ENCODE results near the gene UBE2L3.

Gene UBE2L3

GRCh38 chr22:21652547-21653545 is 85.3 kb downstream of the UBE2L3 start:
- no peak for DNase-seq (ENCODE audit: low read depth in 1 of 2, low spot score in 1 of 2)
- in situ Hi-C loops (cut with HindIII; ENCODE audit: low pct_unique_long_range_greater_than_20kb, low sequenced_read_pairs), result no loop called here
- TF ChIP-seq JUND (IDR thresholded peaks at IDR 0.05; ENCODE audit: low read depth), result no peak

- in situ Hi-C loops (cut with HindIII; ENCODE audit: low pct_unique_long_range_greater_than_20kb, low sequenced_read_pairs), result no loop called here
- TF ChIP-seq JUND (IDR thresholded peaks at IDR 0.05; ENCODE audit: low read depth), result no peak
- DNase-seq (ENCODE audit: low read depth in 1 of 2, low spot score in 1 of 2), result peak in 1 of 2 experiments; percentile 81
These were observed 89.5 kb downstream of the UBE2L3 start for GRCh38 chr22:21657020-21657359.

- DNase-seq (ENCODE audit: low read depth in 1 of 2, low spot score in 1 of 2), result peak; percentile 89 to 92
- no peak for TF ChIP-seq JUND (IDR thresholded peaks at IDR 0.05; ENCODE audit: low read depth)
- in situ Hi-C loops (cut with HindIII; ENCODE audit: low pct_unique_long_range_greater_than_20kb, low sequenced_read_pairs), result no loop called here
These were observed 90.0 kb downstream of the UBE2L3 start for GRCh38 chr22:21657360-21658032.

GRCh38 chr22:21659864-21660525 is 92.5 kb downstream of the UBE2L3 start:
- in situ Hi-C loops (cut with HindIII; ENCODE audit: low pct_unique_long_range_greater_than_20kb, low sequenced_read_pairs), result no loop called here
- no peak for TF ChIP-seq JUND (IDR thresholded peaks at IDR 0.05; ENCODE audit: low read depth)

GRCh38 chr22:21660904-21661303 is 93.4 kb downstream of the UBE2L3 start:
- no peak for DNase-seq (ENCODE audit: low read depth in 1 of 2, low spot score in 1 of 2)
- in situ Hi-C loops (cut with HindIII; ENCODE audit: low pct_unique_long_range_greater_than_20kb, low sequenced_read_pairs), result no loop called here
- no peak for TF ChIP-seq JUND (IDR thresholded peaks at IDR 0.05; ENCODE audit: low read depth)

More at GRCh38 chr22:21659864-21660525, 92.5 kb downstream of the UBE2L3 start:
- DNase-seq (ENCODE audit: low read depth in 1 of 2, low spot score in 1 of 2), result no peak

- in situ Hi-C loops (cut with HindIII; ENCODE audit: low pct_unique_long_range_greater_than_20kb, low sequenced_read_pairs), result no loop called here
- DNase-seq (ENCODE audit: low read depth in 1 of 2, low spot score in 1 of 2), result no peak
- TF ChIP-seq JUND (IDR thresholded peaks at IDR 0.05; ENCODE audit: low read depth), result no peak
These were observed 94.5 kb downstream of the UBE2L3 start for GRCh38 chr22:21661991-21662390.

- TF ChIP-seq JUND (IDR thresholded peaks at IDR 0.05; ENCODE audit: low read depth), result no peak
- DNase-seq (ENCODE audit: low read depth in 1 of 2, low spot score in 1 of 2), result no peak
- in situ Hi-C loops (cut with HindIII; ENCODE audit: low pct_unique_long_range_greater_than_20kb, low sequenced_read_pairs), result no loop called here
These were observed 96.2 kb downstream of the UBE2L3 start for GRCh38 chr22:21663738-21664137.

GRCh38 chr22:21665047-21665851 is 97.7 kb downstream of the UBE2L3 start:
- TF ChIP-seq JUND (IDR thresholded peaks at IDR 0.05; ENCODE audit: low read depth), result no peak
- DNase-seq (ENCODE audit: low read depth in 1 of 2, low spot score in 1 of 2), result no peak
- in situ Hi-C loops (cut with HindIII; ENCODE audit: low pct_unique_long_range_greater_than_20kb, low sequenced_read_pairs), result no loop called here

- no peak for DNase-seq (ENCODE audit: low read depth in 1 of 2, low spot score in 1 of 2)
- no peak for TF ChIP-seq JUND (IDR thresholded peaks at IDR 0.05; ENCODE audit: low read depth)
- in situ Hi-C loops (cut with HindIII; ENCODE audit: low pct_unique_long_range_greater_than_20kb, low sequenced_read_pairs), result no loop called here
These were observed 99.3 kb downstream of the UBE2L3 start for GRCh38 chr22:21666786-21667185.

GRCh38 chr22:21669026-21669425 is 101.5 kb downstream of the UBE2L3 start:
- peak in 1 of 2 experiments; percentile 79 for DNase-seq (ENCODE audit: low read depth in 1 of 2, low spot score in 1 of 2)
- in situ Hi-C loops (cut with HindIII; ENCODE audit: low pct_unique_long_range_greater_than_20kb, low sequenced_read_pairs), result no loop called here
- no peak for TF ChIP-seq JUND (IDR thresholded peaks at IDR 0.05; ENCODE audit: low read depth)

- no peak for DNase-seq (ENCODE audit: low read depth in 1 of 2, low spot score in 1 of 2)
- in situ Hi-C loops (cut with HindIII; ENCODE audit: low pct_unique_long_range_greater_than_20kb, low sequenced_read_pairs), result no loop called here
- TF ChIP-seq JUND (IDR thresholded peaks at IDR 0.05; ENCODE audit: low read depth), result no peak
These were observed 104.7 kb downstream of the UBE2L3 start for GRCh38 chr22:21672107-21672629.

Data from T47D (cell line).